NCI-H146 treated with DMSO at 0.1 percent for 48 hours (cell line): ENCODE results near the gene CEP128.

Source experiments
- DNase-seq: peaks from one replicate; lab custom pipeline; 2025; ENCODE audit not compliant: unreplicated experiment; lab: John Stamatoyannopoulos, UW

The CEP128 gene

DNA sequence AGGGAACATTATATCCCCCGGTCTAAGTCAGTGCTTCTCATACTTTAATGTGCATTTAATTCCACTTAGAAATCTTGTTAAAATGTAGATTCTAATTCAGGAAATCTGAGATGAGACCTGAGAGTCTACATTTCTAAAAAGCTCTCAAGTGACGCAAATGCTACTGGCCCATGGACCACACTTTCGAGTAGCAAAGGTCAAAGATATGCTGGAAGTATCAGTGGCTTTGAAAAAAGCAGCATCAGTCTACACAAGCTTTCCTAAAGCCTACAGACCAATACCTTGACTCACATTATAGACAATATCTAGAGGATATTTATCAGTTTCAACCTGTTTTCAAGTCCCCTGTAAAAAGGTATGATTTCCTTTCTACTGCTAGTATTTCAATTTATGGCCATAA, 248.6 kb downstream of the CEP128 start:
- no peak for DNase-seq

GRCh38 chr14:80681651-80682050, 259.9 kb downstream of the CEP128 start:
- no peak for DNase-seq

DNA sequence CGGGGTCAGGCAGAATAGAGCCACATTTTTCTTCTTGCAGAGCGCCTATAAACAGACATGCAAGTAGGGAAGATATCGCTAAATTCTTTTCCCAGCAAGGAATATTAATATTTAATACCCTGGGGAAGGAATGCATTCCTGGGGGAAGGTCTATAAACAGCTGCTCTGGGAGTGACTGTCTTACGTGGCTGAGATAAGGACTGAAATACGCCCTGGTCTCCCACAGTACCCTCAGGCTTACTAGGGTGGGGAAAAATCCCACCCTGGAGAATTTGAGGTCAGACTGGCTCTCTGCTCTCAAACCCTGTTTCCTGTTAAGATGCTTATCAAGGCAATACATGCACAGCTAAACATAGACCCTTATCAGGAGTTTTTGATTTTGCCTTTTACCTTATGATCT, 262.3 kb downstream of the CEP128 start:
- no peak for DNase-seq

GRCh38 chr14:80678436-80678835, 263.1 kb downstream of the CEP128 start:
- no peak for DNase-seq

DNA sequence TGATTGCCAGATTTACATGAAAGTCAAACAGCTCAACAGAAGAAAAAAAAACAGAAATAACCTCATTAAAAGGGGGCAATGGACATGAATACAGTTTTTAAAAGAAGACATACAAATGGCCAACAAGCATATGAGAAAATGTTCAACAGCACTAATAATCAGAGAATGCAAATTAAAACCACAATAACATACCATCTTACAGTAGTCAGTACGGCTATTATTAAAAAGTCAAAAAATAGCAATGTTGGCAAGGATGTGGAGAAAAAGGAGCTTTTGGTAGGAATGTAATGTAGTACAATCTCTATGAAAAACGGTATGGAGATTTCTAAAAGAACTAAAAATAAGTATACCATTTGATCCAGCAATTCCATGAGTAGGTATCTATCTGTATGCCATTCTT, 272.1 kb downstream of the CEP128 start:
- DNase-seq = no peak

- no peak for DNase-seq
Observed at GRCh38 chr14:80664576-80664975, 277.0 kb downstream of the CEP128 start.

DNA sequence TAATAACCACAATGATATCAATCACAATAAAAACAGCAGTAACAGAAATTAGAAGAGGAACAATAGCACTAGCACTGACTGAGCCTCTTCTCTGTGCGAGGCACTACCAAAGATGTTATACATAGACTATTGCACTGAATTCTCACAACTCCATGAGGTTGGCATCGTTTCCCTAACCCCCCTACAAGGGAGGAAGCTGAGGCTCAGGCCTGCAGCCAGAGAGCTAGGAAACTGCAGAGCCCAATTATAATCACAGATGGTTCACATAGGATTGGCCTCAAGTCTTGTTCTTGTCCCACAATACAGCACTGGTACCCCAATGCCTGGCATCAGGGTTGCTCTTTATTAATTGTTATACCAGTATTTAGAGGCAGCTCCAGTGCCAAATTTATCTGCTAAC, 278.0 kb downstream of the CEP128 start:
- no peak for DNase-seq

DNA sequence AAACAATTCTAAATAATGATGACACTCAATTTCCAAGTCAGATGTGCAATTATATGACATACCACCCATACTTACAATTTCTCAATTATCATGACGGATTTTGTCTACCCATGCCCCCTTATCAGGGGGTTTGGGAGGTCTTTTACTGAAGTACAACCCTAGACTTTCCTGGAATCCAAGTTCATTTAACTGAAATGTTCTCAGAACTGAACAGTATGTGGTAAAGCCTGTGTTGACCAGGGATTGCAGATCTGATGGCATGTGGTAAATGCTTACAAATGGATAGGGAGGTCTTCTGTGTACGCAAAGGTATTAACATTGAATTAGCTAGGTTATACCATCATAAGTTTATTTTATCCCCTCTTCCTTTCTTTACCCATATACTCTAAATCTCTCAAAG, 281.8 kb downstream of the CEP128 start:
- no peak for DNase-seq

GRCh38 chr14:80658733-80659132, 282.8 kb downstream of the CEP128 start:
- no peak for DNase-seq

DNA sequence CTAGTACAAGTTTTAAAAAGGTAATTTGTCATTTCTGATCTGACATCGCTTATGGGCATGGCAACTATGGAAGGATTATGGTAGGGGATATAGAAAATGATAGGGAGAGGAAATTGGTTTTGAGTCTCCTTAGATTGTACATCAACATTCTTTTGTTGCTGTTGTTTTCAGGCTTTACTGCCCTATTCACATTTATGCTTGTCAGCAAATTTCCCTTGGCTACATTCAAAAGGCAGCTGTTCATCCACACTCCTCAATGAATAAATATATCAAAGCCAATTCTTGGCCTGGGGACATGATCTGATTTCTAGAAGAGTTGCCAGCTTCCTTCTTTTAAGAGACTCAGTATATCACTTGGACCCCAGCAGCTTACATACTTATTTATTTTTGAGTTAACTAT, 283.4 kb downstream of the CEP128 start:
- DNase-seq = no peak

- DNase-seq = no peak
Observed at GRCh38 chr14:80653956-80654355, 287.6 kb downstream of the CEP128 start.

DNA sequence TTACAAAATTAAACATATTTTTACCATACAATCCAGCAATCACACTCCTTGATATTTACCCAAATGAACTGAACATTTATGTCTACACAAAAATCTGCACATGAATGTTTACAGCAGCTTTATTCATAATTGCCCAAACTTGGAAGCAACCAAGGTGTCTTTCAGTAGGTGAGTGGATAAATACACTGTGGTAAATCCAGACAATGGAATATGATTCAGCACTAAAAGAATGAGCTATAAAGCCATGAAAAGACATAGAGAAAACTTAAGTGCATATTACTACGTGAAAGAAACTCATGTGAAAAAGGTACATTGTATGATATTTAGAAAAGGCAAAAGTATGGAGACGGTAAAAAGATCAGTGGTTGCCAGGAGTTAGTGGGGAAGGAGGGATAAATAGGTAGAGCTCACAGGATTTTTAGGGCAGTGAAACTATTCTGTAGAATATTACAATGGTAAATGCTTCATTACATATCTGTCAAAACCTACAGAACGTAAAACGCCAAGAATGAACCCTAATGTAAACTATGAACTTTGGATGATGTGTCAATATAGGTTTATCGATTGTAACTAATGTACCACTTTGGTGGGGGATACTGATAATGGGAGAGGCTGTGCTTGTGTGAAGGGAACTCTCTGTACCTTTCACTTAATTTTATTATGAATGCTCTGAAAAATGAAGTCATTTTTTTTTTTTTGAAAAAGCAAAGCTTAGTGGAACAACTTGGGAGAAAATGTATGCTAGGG, 295.7 kb downstream of the CEP128 start:
- no peak for DNase-seq

DNA sequence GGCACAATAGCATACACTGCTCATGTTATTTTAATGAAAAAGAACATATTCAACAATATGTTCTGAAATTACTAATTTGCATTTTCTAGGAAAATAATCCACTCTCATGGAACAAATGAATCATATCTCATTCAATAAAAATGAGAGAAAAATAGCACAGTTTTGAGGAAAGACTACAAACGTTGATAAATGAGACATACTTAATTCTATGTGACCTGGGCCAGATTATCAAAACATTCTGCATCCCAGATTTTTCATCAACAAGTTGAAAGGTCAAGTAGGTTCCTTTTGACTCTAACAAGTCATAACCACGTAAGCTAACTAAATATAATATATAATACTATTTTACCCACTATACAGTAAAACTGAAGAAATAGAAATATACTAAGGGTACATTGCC, 296.7 kb downstream of the CEP128 start:
- no peak for DNase-seq

DNA sequence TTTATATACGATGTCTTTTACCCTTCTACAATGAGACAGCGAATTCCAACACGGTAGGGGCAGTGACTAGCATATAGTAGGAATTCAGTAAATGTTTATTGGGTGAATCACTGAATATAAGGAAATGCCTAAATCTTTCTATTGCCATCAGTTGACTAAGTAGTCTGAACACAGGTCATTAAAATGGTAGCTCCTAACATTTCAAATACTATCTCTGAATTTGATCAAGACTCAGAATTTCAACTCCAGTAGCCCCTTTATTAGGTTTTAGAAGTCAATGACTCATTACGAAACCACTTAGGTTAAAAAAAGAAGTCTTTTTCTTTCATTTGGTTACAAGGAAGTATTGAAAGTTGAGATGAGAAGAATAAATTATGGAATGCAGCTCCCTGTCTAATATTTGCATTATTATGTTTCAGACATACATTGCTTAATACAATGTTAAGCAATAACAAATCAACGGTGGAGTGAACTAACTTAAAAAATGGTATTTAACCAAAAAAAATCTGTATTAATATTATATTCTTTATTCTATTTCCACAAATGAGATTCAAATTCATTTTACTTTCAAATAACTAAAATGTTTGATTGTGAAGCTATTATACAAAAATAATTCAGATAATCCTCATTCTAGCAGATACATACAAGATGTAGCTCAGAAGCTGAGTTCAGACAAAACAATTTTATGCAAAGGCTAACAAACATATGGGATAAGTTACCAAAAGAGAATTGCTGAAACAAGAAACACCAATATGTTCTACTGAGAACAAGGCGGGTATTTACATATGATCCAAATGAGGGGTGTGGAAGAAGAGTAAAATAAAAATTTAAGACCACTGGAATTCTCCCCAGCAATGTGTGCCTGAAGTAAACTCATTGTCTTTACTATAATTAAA, 302.7 kb downstream of the CEP128 start:
- no peak for DNase-seq

GRCh38 chr14:80637756-80638619, 303.6 kb downstream of the CEP128 start:
- DNase-seq = no peak

DNA sequence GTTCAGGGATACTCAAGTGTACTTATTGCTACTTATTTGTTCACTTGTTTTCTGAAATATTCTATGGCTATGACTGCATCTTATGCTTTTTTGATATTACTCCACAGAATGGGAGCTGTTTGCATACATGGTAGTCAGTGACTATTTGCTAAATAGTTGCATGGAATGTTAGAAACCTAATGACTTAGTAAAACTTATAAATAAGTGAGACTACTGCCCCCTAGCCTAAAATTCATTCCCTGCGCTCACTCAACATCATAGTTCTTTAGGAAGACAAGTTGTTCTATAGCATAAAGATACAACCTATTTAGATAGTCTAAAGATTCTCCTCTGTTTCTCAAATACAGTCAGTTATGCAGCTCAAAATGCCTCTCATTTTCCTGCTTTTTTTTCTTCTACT, 305.5 kb downstream of the CEP128 start:
- DNase-seq = no peak

DNA sequence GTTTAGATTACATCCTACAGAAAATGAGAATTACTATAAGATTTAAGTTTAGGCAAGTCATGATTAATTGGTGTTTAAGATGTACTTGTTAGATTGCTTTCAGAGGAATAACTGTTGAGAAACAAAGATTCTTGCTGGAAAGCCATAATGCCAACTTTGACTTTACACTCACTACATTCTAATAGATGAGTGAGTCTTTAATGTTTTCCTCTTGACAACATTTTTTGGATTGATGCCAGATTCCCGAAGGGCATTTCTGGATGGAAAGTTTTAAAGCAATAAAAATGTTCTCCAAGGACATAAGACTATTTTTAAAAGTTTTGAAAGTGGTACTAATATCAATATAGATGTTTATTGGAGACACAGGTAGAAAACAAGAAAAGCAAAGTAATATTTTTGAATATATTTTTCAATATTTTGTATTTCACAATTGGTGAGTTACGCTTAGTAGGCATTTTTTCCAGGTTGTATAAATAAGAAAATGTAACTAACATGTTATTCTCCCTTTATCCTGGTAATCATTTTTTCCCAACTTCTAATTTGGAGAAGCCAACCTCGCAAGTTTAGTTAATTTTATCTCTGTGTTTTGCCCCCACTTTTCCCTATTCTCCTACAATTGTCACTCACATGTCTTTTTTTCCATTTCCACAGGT, 307.3 kb downstream of the CEP128 start:
- no peak for DNase-seq

DNA sequence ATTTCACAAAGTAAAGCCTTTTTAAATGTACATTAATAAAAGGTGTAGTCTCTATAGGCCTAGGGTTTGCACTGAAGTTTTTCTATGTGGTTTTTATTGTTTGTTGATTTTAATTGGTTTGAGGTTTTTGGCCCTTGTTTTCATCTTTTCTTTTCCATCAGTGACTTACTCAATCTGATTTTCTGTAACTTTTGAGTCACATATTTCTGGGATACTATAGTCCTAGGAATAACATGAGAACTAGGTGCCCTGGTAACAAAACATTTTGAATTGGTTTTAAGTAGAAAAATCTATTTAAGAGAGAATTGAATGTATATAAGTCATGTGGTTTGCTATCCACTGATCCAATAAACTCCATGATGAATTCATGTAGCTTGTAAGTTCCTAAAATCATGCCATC, 311.9 kb downstream of the CEP128 start:
- DNase-seq = no peak

GRCh38 chr14:80628547-80628946, 313.0 kb downstream of the CEP128 start:
- DNase-seq = no peak

DNA sequence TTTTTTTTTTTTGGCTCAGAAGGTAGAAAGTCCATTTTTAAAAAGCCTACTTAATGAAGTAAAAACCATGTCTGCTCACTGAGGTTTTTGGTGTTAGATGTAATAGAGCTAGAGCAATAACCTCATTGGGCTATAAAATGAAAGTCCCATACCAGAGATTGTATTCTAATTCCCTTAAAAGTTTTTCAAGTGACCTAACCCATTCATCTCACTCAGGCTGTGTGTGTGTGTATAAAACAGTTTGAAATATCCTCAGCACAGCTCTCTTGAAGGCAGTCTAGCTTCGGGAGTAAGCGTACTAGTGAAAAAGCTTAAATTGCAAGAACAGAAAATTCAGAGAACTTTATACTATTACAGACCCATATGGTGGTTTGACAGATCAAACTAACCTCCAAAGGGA, 313.8 kb downstream of the CEP128 start:
- DNase-seq = no peak

DNA sequence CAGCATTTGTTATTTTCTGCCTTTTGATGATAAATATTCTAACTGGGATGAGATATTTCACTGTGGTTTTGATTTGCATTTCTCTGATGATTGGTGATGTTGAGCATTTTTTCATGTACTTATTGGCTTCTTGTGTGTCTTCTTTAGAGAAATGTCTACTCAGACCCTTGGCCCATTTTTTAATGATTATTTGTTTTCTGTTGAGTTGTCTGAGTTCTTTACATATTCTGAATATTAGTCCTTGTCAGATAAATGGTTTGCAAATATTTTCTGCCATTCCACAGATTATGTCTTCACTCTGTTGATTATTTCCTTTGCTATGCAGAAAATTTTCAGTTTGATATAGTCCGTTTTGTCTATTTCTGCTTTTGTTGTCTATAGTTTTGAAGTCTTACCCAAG, 317.0 kb downstream of the CEP128 start:
- DNase-seq = no peak
